ENCODE measurements around the gene TTC39B.

The TTC39B gene

GRCh38 chr9:15192856-15193255 lies 114.2 kb downstream of the TTC39B start:
- Histone ChIP-seq H4K20me1 (ENCODE audit: insufficient read depth, low read length) (no peaks in the 10 kb centered on the region), H3K9ac (ENCODE audit: low read length) (no peak overlapping the region), H3K4me3 (ENCODE audit: low read depth, low read length, poor library complexity, severe bottlenecking) (no peak overlapping the region), H3K36me3 (ENCODE audit: insufficient read depth, low read length) (no peaks in the 10 kb centered on the region), H2AFZ (ENCODE audit: low read length) (no peak overlapping the region), H3K79me2 (ENCODE audit: insufficient read depth, low read length) (no peaks in the 10 kb centered on the region), H3K27me3 (ENCODE audit: insufficient read depth, low read length) (no peaks in the 10 kb centered on the region), H3K9me2 (ENCODE audit: low read depth, low read length) (no peaks in the 10 kb centered on the region), H3K27ac (ENCODE audit: low read depth, low read length, poor library complexity, severe bottlenecking) (no peak overlapping the region), H3K4me2 (ENCODE audit: low read length) (no peak overlapping the region), H3K4me1 (ENCODE audit: insufficient read depth, low read length, severe bottlenecking) (no peaks in the 10 kb centered on the region), H3K9me3 (ENCODE audit: low read length) (no peaks in the 10 kb centered on the region), H3F3A (ENCODE audit: insufficient read depth, low read length) (no peaks in the 10 kb centered on the region)
- no peak for TF ChIP-seq CTCF (IDR thresholded peaks at IDR 0.05; ENCODE audit: low read length)
- no peak for TF ChIP-seq EZH2 (IDR thresholded peaks at IDR 0.05; ENCODE audit: borderline replicate concordance, low read length)

GRCh38 chr9:15191378-15191777 lies 115.6 kb downstream of the TTC39B start:
- Histone ChIP-seq H3K9me3 (ENCODE audit: low read length) (no peaks in the 10 kb centered on the region), H3K79me2 (ENCODE audit: insufficient read depth, low read length) (no peaks in the 10 kb centered on the region)
- TF ChIP-seq CTCF (IDR thresholded peaks at IDR 0.05; ENCODE audit: low read length) (no peak), EZH2 (IDR thresholded peaks at IDR 0.05; ENCODE audit: borderline replicate concordance, low read length) (no peak)

DNA sequence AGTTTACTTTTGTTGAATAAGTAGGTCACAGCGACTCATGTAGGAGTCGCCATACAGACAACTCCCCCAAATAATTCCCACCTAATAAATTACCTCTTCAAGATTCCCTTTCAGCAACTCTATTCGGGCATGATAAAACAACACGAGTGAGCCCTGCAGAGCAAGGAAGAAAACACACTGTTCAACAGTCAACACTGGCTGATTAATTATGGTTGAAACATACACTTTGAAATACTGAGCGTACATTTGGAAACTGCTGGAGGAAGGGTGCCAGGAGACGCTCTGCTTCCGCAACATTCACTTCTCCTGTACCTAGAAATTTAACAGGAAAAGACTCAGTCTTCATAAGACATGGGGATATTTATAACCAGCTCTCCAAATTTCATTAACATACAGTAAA lies 117.5 kb downstream of the TTC39B start:
- no peak for TF ChIP-seq CTCF (IDR thresholded peaks at IDR 0.05; ENCODE audit: low read length)
- no peak for TF ChIP-seq EZH2 (IDR thresholded peaks at IDR 0.05; ENCODE audit: borderline replicate concordance, low read length)
- Histone ChIP-seq H3K4me2 (ENCODE audit: low read length) (no peak overlapping the region), H3K4me1 (ENCODE audit: insufficient read depth, low read length, severe bottlenecking) (no peaks in the 10 kb centered on the region), H3K27me3 (ENCODE audit: insufficient read depth, low read length) (no peaks in the 10 kb centered on the region), H3K9ac (ENCODE audit: low read length) (no peak overlapping the region), H3K36me3 (ENCODE audit: insufficient read depth, low read length) (no peaks in the 10 kb centered on the region), H3K79me2 (ENCODE audit: insufficient read depth, low read length) (no peaks in the 10 kb centered on the region), H3K9me3 (ENCODE audit: low read length) (no peaks in the 10 kb centered on the region), H2AFZ (ENCODE audit: low read length) (no peak overlapping the region), H3K4me3 (ENCODE audit: low read depth, low read length, poor library complexity, severe bottlenecking) (no peak overlapping the region), H4K20me1 (ENCODE audit: insufficient read depth, low read length) (no peaks in the 10 kb centered on the region), H3F3A (ENCODE audit: insufficient read depth, low read length) (no peaks in the 10 kb centered on the region), H3K9me2 (ENCODE audit: low read depth, low read length) (no peaks in the 10 kb centered on the region), H3K27ac (ENCODE audit: low read depth, low read length, poor library complexity, severe bottlenecking) (no peak overlapping the region)

More at GRCh38 chr9:15191378-15191777, 115.6 kb downstream of the TTC39B start:
- no peak overlapping the region for H3K4me2 ChIP-seq (ENCODE audit: low read length)
- no peaks in the 10 kb centered on the region for H3K27me3 ChIP-seq (ENCODE audit: insufficient read depth, low read length)
- H3F3A ChIP-seq (ENCODE audit: insufficient read depth, low read length) = no peaks in the 10 kb centered on the region
- H3K9ac ChIP-seq (ENCODE audit: low read length) = no peak overlapping the region
- H3K4me3 ChIP-seq (ENCODE audit: low read depth, low read length, poor library complexity, severe bottlenecking) = no peak overlapping the region
- no peak overlapping the region for H2AFZ ChIP-seq (ENCODE audit: low read length)
- H3K9me2 ChIP-seq (ENCODE audit: low read depth, low read length) = no peaks in the 10 kb centered on the region
- no peaks in the 10 kb centered on the region for H4K20me1 ChIP-seq (ENCODE audit: insufficient read depth, low read length)
- no peak overlapping the region for H3K27ac ChIP-seq (ENCODE audit: low read depth, low read length, poor library complexity, severe bottlenecking)
- H3K4me1 ChIP-seq (ENCODE audit: insufficient read depth, low read length, severe bottlenecking) = no peaks in the 10 kb centered on the region
- no peaks in the 10 kb centered on the region for H3K36me3 ChIP-seq (ENCODE audit: insufficient read depth, low read length)

Measured in OCI-LY1 (cell line).